A549 (cell line): ENCODE data around the gene MUC20. TPM values are rescaled to one million over a fixed set of nuclear protein-coding genes. Genes with fewer than 3 reads are reported as not detected.
A peak's percentile ranks its signal among the peaks of the same experiment; 100 is the strongest.
"Not testable (repeated sequence)": the region's sequence is repeated elsewhere in the genome, so short reads cannot be mapped to it uniquely, and the experiment has no call there.

ENCODE experiments used
- ATAC-seq, 2 experiments: fragments of 200-7000 bp in 1 of 2; fragments of >200 bp in 1 of 2; cut with Nextera tagmentation in 1 of 2; cut with Tn5 transposase in 1 of 2; 3 replicates each; pipeline versions ENCODE4 v1.8.0 to v1.9.1; 2018 to 2020; ENCODE audit warnings: mild to moderate bottlenecking in 1 of 2, moderate library complexity in 1 of 2
- CTCF ChIA-PET: fragments of 300-600 bp; sonication (Branson Sonifier 250); formaldehyde crosslinking; extraction: SDS; loops from one replicate; lab custom pipeline; 2021; ENCODE audit warnings: antibody characterized with exemption, inconsistent platforms; lab: Yijun Ruan, JAX
- POLR2A ChIA-PET: fragments of 350-600 bp; formaldehyde crosslinking; extraction: SDS; loops from one replicate; lab custom pipeline; 2021; ENCODE audit warnings: antibody characterized with exemption, inconsistent platforms; lab: Yijun Ruan, JAX
- DNase-seq, 2 experiments: peaks; one replicate each; pipeline versions ENCODE4 v3.0.0 to v3.0.0-alpha.2; 2011 to 2016; ENCODE audit warnings: low read depth in 1 of 2, low spot score in 1 of 2
- FAIRE-seq: peaks from 2 replicates; lab custom pipeline; 2011; peaks lifted over from hg19 to GRCh38; lab: Jason Lieb, UNC
- H3K27ac ChIP-seq, 2 experiments: fragments of >200 bp; sonication (Bioruptor Twin); formaldehyde crosslinking; 3 replicates each; pipeline ENCODE4 v1.5.1; 2016 to 2017
- H3K4me1 ChIP-seq: fragments of >200 bp; sonication (Bioruptor Twin); formaldehyde crosslinking; 3 replicates; pipeline ENCODE4 v1.6.1; 2016
- H3K4me2 ChIP-seq: fragments of >200 bp; sonication (Bioruptor Twin); formaldehyde crosslinking; 3 replicates; pipeline ENCODE4 v1.6.1; 2016
- H3K4me3 ChIP-seq: fragments of >200 bp; sonication (Bioruptor Twin); formaldehyde crosslinking; 3 replicates; pipeline ENCODE4 v1.5.1; 2016
- H3K9me3 ChIP-seq: fragments of >200 bp; sonication (Bioruptor Twin); formaldehyde crosslinking; 3 replicates; pipeline ENCODE4 v1.6.1; 2016
- BHLHE40 ChIP-seq: IDR thresholded peaks from 2 replicates; pipeline ENCODE4 v1.6.1; 2012; ENCODE audit warnings: low read depth, low read length, inconsistent platforms
- CBX8 ChIP-seq: fragments of 200-600 bp; sonication (generic); IDR thresholded peaks from 2 replicates; pipeline ENCODE4 v1.6.1; 2016
- CEBPB ChIP-seq, 2 experiments: fragments of >200 bp in 1 of 2; sonication (Bioruptor Twin) in 1 of 2; formaldehyde crosslinking in 1 of 2; IDR thresholded peaks; 2 replicates each; pipeline ENCODE4 v1.6.1; 2012 to 2016
- CHD4 ChIP-seq: fragments of 200-600 bp; sonication (generic); IDR thresholded peaks from 2 replicates; pipeline ENCODE4 v1.6.1; 2016; ENCODE audit warnings: antibody characterized with exemption, mild to moderate bottlenecking, borderline replicate concordance
- CTCF ChIP-seq: fragments of >200 bp; sonication (Bioruptor Twin); formaldehyde crosslinking; IDR thresholded peaks from 3 replicates; pipeline ENCODE4 v1.5.1; 2016
- EHMT2 ChIP-seq: fragments of 200-600 bp; sonication (generic); IDR thresholded peaks from 2 replicates; pipeline ENCODE4 v1.6.1; 2016; ENCODE audit warnings: antibody characterized with exemption, low read depth, mild to moderate bottlenecking, moderate library complexity
- EP300 ChIP-seq, 2 experiments: fragments of >200 bp; sonication (Bioruptor Twin); formaldehyde crosslinking; IDR thresholded peaks; 2 replicates in 1 of 2; 3 replicates in 1 of 2; pipeline ENCODE4 v1.6.1; 2016 to 2017
- ESRRA ChIP-seq: fragments of 150-350 bp; IDR thresholded peaks from 2 replicates; pipeline ENCODE4 v1.6.1; 2014; ENCODE audit warnings: mild to moderate bottlenecking, low read length, borderline replicate concordance
- FOSB ChIP-seq: fragments of 250-450 bp; sonication (Bioruptor Pico); IDR thresholded peaks from 2 replicates; pipeline ENCODE4 v1.5.0; 2020; ENCODE audit warnings: mild to moderate bottlenecking, moderate library complexity
- FOSL2 ChIP-seq, 2 experiments: fragments of 450-650 bp in 1 of 2; fragments of >200 bp in 1 of 2; sonication (Bioruptor Twin) in 1 of 2; formaldehyde crosslinking; IDR thresholded peaks; 2 replicates each; pipeline versions ENCODE4 v1.5.0 to v1.6.1; 2016 to 2020; ENCODE audit warnings: mild to moderate bottlenecking in 1 of 2, moderate library complexity in 1 of 2
- HDAC2 ChIP-seq: fragments of 200-600 bp; sonication (generic); IDR thresholded peaks from 2 replicates; pipeline ENCODE4 v1.6.1; 2016
- HMGXB4 ChIP-seq: fragments of 250-450 bp; sonication (Bioruptor Pico); IDR thresholded peaks from 2 replicates; pipeline ENCODE4 v1.5.0; 2021; ENCODE audit warnings: mild to moderate bottlenecking, moderate library complexity, borderline replicate concordance
- KDM5A ChIP-seq: fragments of 200-600 bp; sonication (generic); IDR thresholded peaks from 2 replicates; pipeline ENCODE4 v1.6.1; 2016; ENCODE audit warnings: antibody characterized with exemption, mild to moderate bottlenecking
- MYC ChIP-seq: IDR thresholded peaks from 2 replicates; pipeline ENCODE4 v1.6.1; 2012; ENCODE audit warnings: mild to moderate bottlenecking, inconsistent platforms, low read length, improper control_type of control experiment, borderline replicate concordance
- NR3C1 ChIP-seq: fragments of >200 bp; sonication (Bioruptor Twin); formaldehyde crosslinking; IDR thresholded peaks from 3 replicates; pipeline ENCODE4 v1.6.1; 2017
- PBX3 ChIP-seq: IDR thresholded peaks from 2 replicates; pipeline ENCODE4 v1.6.1; 2012
- PHF8 ChIP-seq: fragments of 200-600 bp; sonication (generic); IDR thresholded peaks from 2 replicates; pipeline ENCODE4 v1.6.1; 2016; ENCODE audit warnings: low read depth, mild to moderate bottlenecking, antibody characterized with exemption, moderate library complexity, borderline replicate concordance
- POLR2A ChIP-seq: IDR thresholded peaks from 2 replicates; pipeline ENCODE4 v1.6.1; 2012; ENCODE audit warnings: mild to moderate bottlenecking, low read length
- POLR2AphosphoS2 ChIP-seq: conservative IDR thresholded peaks from 2 replicates; pipeline ENCODE4 v1.6.1; 2012; ENCODE audit warnings: low read length, improper control_type of control experiment, inconsistent platforms
- RAD21 ChIP-seq, 2 experiments: fragments of >200 bp in 1 of 2; sonication (Bioruptor Twin) in 1 of 2; formaldehyde crosslinking in 1 of 2; IDR thresholded peaks in 1 of 2; conservative IDR thresholded peaks in 1 of 2; 2 replicates in 1 of 2; 3 replicates in 1 of 2; pipeline ENCODE4 v1.6.1; 2012 to 2018; ENCODE audit warnings: inconsistent platforms in 1 of 2
- RARB ChIP-seq: fragments of 250-450 bp; sonication (Bioruptor Pico); IDR thresholded peaks from 2 replicates; pipeline ENCODE4 v1.8.0; 2021; ENCODE audit warnings: mild to moderate bottlenecking, moderate library complexity
- RFX5 ChIP-seq: fragments of 450-650 bp; IDR thresholded peaks from 2 replicates; pipeline ENCODE4 v1.7.1; 2014; ENCODE audit warnings: antibody characterized with exemption, mild to moderate bottlenecking, moderate library complexity
- RNF2 ChIP-seq: fragments of 200-600 bp; sonication (generic); IDR thresholded peaks from 2 replicates; pipeline ENCODE4 v1.6.1; 2016; ENCODE audit warnings: low read depth, mild to moderate bottlenecking, antibody characterized with exemption, moderate library complexity, borderline replicate concordance
- TFCP2L1 ChIP-seq: fragments of 250-450 bp; sonication (Bioruptor Pico); IDR thresholded peaks from 2 replicates; pipeline ENCODE4 v1.5.0; 2021; ENCODE audit warnings: mild to moderate bottlenecking
- ZFP36 ChIP-seq: fragments of 450-650 bp; IDR thresholded peaks from 2 replicates; pipeline ENCODE4 v1.6.1; 2014; ENCODE audit warnings: borderline replicate concordance; ENCODE audit not compliant: partially characterized antibody
- WGBS: methylation state at CpG from one replicate; pipeline ENCODE4 v1.1.6; 2017; ENCODE audit errors: missing lambda C conversion rate; 5-methylcytosine and 5-hydroxymethylcytosine counted together
- polyA plus RNA-seq, 4 experiments: library from polyadenylated mRNA; depleted of rRNA in 3 of 4; stranded (reverse); fragments of >200 nt; fragmentation: RNase III in 1 of 4; extraction: RNeasy Plus Mini Kit Qiagen cat#74134 plus additional on column Dnase treatment in 1 of 4; gene quantifications; 2 replicates in 3 of 4; 3 replicates in 1 of 4; pipeline ENCODE4 v1.2.3, GENCODE V29; 2011 to 2017

The MUC20 gene
- polyA plus RNA-seq, 2 of the 4 experiments (the other 2 are of a cell fraction) = 0.44 to 0.87 TPM

- CTCF ChIA-PET = interaction anchor here (1.2 to 1.4 kb wide), 2 partner anchors 138 to 140 kb away, joined by 3 read pairs; no protein-coding TSS in a partner anchor
Measured at GRCh38 chr3:195711813-195712534, 8.8 kb upstream of the MUC20 start.

GRCh38 chr3:195712535-195712910, 8.3 kb upstream of the MUC20 start:
- POLR2A ChIA-PET, DNase-seq, H3K9me3 ChIP-seq, H3K27ac ChIP-seq, FAIRE-seq, H3K4me2 ChIP-seq, H3K4me3 ChIP-seq: not testable (repeated sequence)
- peak in 1 of 2 experiments; percentile 8; a peak in 2 of 6 replicates for ATAC-seq
- peaks cover 21% of the 10 kb centered on the region for H3K4me1 ChIP-seq
- CTCF ChIA-PET = interaction anchor here (1.2 to 1.4 kb wide), 2 partner anchors 138 to 139 kb away, joined by 3 read pairs; no protein-coding TSS in a partner anchor
- WGBS = 78% methylated on average over 6 of the region's 8 CpGs

More at GRCh38 chr3:195711813-195712534, 8.8 kb upstream of the MUC20 start:
- POLR2A ChIA-PET = no interaction called here
- Histone ChIP-seq H3K4me2 (no peak overlapping the region), H3K9me3 (no peaks in the 10 kb centered on the region), H3K27ac (no peak overlapping the region), H3K4me1 (peaks cover 16% of the 10 kb centered on the region), H3K4me3 (no peak overlapping the region)
- WGBS = 83% methylated on average over 12 of the region's 12 CpGs
- peak; percentile 34 to 42; a peak in 5 of 6 replicates for ATAC-seq
- no peak for TF ChIP-seq TFCP2L1
- no peak for TF ChIP-seq KDM5A
- TF ChIP-seq RNF2 = no peak
- TF ChIP-seq EP300 (IDR thresholded peaks at IDR 0.05) = no peak
- TF ChIP-seq POLR2AphosphoS2 = no peak
- no peak for TF ChIP-seq FOSB
- TF ChIP-seq CBX8 = no peak
- TF ChIP-seq PHF8 = no peak
- TF ChIP-seq ESRRA = no peak
- no peak for TF ChIP-seq MYC
- no peak for TF ChIP-seq RFX5
- no peak for TF ChIP-seq ZFP36
- no peak for TF ChIP-seq CEBPB (IDR thresholded peaks at IDR 0.05)
- no peak for TF ChIP-seq FOSL2 (IDR thresholded peaks at IDR 0.05)
- TF ChIP-seq FOSL2 (CRISPR knock-in tag; IDR thresholded peaks at IDR 0.05) = no peak
- no peak for TF ChIP-seq CTCF
- TF ChIP-seq EHMT2 = no peak
- TF ChIP-seq POLR2A = no peak
- DNase-seq = no peak
- FAIRE-seq = no peak

- H3K4me2 ChIP-seq, ATAC-seq, POLR2A ChIA-PET, DNase-seq, H3K9me3 ChIP-seq, H3K4me3 ChIP-seq, CTCF ChIA-PET, FAIRE-seq, H3K27ac ChIP-seq: not testable (repeated sequence)
- peaks cover 27% of the 10 kb centered on the region for H3K4me1 ChIP-seq
- 21% methylated on average over 6 of the region's 9 CpGs for WGBS
Measured at GRCh38 chr3:195713150-195713549, 7.6 kb upstream of the MUC20 start.

- no peak for FAIRE-seq
- Histone ChIP-seq H3K27ac (no peak overlapping the region), H3K9me3 (no peaks in the 10 kb centered on the region), H3K4me2 (no peak overlapping the region), H3K4me3 (no peak overlapping the region), H3K4me1 (peaks cover 36% of the 10 kb centered on the region)
- WGBS = 74% methylated on average over 6 of the region's 6 CpGs
- DNase-seq = no peak
- CTCF ChIA-PET = interaction anchor here (0.9 to 5.3 kb wide), 4 partner anchors 9 to 135 kb away, joined by 3 to 33 read pairs (median 4); no protein-coding TSS in a partner anchor
- no peak for ATAC-seq
- POLR2A ChIA-PET = no interaction called here
- no peak for TF ChIP-seq HMGXB4 (CRISPR knock-in tag)
- no peak for TF ChIP-seq EHMT2
- no peak for TF ChIP-seq CHD4
- no peak for TF ChIP-seq NR3C1
- no peak for TF ChIP-seq RARB (CRISPR knock-in tag)
- no peak for TF ChIP-seq HDAC2
- TF ChIP-seq PBX3 = no peak
- TF ChIP-seq FOSL2 (IDR thresholded peaks at IDR 0.05) = no peak
- no peak for TF ChIP-seq FOSL2 (CRISPR knock-in tag; IDR thresholded peaks at IDR 0.05)
- TF ChIP-seq RNF2 = no peak
- no peak for TF ChIP-seq RAD21 (conservative IDR thresholded peaks at IDR 0.05 in 1 of 2, IDR thresholded peaks at IDR 0.05 in 1 of 2)
- no peak for TF ChIP-seq BHLHE40
Measured at GRCh38 chr3:195714380-195715011, 6.3 kb upstream of the MUC20 start.
